NT2/D1 (cell line): ENCODE data around the gene CP.

Experiments
- SUZ12 ChIP-seq: IDR thresholded peaks from 2 replicates; pipeline ENCODE4 v1.6.1; 2011; ENCODE audit not compliant: insufficient read length, insufficient read depth; ENCODE audit errors: extremely low read depth
- YY1 ChIP-seq: IDR thresholded peaks from 2 replicates; pipeline ENCODE4 v1.6.1; 2011; ENCODE audit not compliant: insufficient read length, insufficient read depth
- ZNF274 ChIP-seq: IDR thresholded peaks from 2 replicates; pipeline ENCODE4 v1.6.1; 2011; ENCODE audit warnings: mild to moderate bottlenecking, low read depth, low read length

DNA sequence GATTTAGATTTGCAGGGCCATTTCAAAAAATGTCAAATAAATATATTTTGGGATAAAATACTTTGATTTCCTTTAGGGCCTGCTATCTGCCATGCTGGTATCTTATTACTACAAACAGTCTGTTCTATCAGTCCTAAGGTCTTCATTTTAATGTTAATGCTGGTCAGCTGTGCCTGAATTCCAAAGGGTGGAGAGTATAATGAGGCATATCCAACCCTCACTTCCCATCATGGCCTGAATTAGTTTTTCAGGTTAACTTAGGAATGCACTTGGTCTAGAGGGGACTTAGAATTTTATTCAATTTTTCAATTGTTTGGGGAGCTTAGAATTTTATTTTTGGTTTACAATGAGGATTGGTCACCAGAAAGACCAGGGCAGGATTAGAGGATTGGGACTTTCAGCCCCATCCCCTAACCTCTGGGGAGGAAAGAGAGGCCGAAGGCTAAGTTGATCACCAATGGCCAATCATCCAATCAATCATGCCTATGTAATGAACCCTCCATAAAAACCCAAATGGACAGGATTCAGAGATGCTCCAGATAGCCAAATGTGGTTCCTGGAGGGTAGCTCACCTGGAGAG lies 17.8 kb upstream of the CP start:
- TF ChIP-seq YY1 = no peak
- no peak for TF ChIP-seq SUZ12
- no peak for TF ChIP-seq ZNF274
